ENCODE data around the gene JMJD8.

The JMJD8 gene

DNA sequence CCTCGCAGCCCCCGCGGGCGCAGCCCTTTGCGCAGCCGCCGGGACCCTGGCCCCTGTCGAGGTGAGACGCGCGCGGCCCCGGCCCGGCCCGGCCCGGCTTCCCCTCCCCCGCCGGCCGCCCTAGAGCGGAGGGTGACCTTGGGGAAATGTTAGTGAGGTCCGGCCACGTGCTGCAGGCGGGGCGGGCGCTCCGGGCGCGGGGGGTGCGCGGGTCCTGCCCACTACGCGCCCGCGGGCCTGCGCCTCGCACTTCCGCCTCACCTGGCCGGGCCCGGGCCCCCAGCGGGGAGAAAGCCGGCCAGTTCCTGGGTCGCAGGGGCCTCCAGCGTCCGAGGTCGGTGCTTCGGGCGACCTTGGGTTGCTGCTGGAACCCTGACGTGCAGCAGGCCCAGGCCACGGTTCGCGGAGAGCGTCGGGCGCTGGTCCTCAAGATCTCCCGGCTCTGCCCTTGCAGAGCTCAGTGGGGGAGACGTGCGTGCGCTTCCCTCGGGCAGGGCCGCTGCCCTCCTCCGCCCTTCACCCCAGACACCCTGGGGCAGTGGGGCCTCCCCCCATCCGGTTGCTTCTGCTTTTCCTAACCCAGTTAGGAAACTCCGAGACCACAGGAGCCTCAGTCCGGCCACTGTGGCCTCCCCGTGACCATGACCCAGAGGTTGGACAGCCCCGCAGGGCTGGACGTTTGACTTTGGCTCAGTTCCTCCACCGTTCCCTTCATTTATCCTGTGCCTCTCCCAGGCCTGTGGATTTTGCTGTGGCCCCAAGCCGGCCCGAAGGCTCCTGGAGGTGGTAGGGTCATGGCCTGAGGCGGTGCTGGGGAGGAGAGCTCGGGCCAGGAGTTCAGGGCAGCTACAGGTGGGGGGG lies 41.7 kb downstream of the JMJD8 start:
- DNase-seq (ENCODE audit: low read depth in 2 of 2, low spot score in 1 of 2): no peak

DNA sequence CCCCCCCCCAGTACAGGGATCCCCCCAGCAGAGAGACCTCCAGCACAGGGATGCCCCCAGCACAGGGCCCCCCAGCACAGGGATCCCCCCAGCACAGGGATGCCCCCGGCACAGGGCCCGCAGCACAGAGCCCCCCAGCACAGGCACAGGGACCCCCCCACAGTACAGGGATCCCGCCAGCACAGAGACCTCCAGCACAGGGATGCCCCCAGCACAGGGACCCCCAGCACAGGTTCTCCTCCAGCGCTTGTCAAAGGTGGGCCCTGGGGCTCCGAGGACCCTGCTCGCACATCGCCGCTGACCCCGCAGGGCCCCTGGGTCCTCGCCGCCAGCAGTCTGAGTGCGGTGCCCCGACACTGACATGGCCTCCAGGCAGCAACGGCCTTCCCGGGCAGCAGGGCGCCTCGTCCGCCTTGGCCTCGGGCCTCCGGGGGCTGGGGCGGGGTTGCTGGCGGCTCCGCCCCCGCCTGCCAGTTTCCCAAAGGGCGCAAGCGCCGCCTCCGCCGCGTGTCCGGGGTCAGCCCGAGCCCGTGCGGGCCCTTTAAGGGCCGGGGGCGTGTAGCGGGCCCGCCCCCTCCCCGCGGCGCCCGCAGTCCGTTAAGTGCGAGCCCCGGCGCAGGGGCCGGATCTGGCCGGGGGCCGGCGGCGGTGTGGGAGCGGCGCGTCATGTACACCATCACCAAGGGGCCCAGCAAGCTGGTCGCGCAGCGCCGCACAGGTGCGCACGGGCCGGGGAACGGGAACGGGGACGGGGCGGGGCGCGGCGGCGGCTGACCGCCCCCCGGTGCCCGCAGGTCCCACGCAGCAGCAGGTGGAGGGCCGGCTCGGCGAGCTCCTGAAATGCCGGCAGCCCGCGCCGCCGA lies 42.6 kb downstream of the JMJD8 start, which contains the start of gene MCRIP2:
MCRIP2 (plus strand) TSS at position 503 of the 863 bp plus-strand sequence; CDS start at position 667, 164 bp downstream.
- DNase-seq (ENCODE audit: low read depth in 2 of 2, low spot score in 1 of 2): peak in 1 of 2 donors; percentile 42

DNA sequence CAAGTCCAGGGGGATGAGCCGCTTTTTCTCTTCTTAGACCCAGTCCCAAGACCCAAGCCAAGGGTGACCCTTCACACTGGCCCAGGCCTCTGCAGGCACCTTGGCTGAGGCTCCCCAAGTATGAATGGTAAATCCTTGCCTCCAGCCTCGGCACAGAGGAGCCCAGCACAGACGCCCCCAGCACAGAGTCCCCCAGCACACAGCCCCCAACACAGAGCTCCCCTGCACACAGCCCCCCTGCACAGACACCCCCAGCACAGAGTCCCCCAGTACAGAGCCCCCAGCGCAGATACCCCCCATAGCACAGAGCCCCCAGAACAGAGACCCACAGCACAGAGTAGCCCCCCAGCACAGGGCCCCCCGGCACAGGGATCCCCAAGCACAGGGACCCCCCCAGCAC lies 43.5 kb downstream of the JMJD8 start:
- DNase-seq (ENCODE audit: low read depth in 2 of 2, low spot score in 1 of 2): no peak

- no peak for DNase-seq (ENCODE audit: low read depth in 2 of 2, low spot score in 1 of 2)
These were observed 45.3 kb downstream of the JMJD8 start for GRCh38 chr16:638836-639235.

GRCh38 chr16:638034-638543 lies 46.0 kb downstream of the JMJD8 start:
- DNase-seq (ENCODE audit: low read depth in 2 of 2, low spot score in 1 of 2): no peak

GRCh38 chr16:637081-638018 lies 46.8 kb downstream of the JMJD8 start:
- DNase-seq (ENCODE audit: low read depth in 2 of 2, low spot score in 1 of 2): peak; percentile 63 to 78

DNA sequence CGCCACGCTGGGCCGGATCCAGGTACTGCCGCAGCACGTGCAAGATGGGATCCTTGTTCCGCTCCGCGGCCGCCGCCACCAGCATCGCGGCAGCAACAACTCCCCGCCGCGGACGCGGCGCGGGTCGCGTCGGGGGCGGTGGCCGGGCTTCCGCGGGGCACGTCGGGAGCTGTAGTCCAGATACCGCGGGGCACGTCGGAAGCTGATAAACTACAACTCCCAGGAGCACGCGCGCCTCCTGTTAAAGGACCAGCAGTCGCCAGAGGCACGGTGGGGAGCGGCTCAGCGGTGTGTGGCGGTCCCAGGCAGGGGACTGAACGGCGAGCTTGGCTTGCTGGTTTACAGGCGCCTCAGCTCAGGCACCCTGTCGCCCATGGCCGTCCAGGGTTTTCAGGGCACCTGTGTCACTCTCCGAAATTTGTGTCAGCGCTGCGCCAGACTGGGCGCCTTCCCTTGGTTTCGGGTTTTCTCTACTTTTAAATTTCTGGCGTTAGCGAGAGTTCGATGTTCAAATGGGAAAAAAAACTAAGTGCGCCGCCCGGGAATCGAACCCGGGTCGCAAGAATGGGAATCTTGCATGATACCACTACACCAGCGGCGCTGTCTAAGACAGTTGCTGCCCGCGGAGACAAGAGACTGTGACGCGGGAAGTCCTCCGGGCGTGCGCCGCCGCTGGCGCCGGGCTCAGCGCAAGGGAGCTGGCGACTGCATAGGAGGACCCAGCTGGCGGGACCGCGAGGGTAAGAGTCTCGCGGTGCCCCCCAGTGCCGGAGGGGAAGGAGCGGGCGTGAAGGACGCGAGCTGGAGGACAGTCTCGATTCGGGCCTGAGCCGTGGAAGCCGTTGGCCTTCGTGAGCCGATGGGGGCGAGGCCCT lies 47.7 kb downstream of the JMJD8 start, which contains the start of gene METTL26:
METTL26 (minus strand) TSS at position 100 of the 875 bp plus-strand sequence; CDS start at position 85, 15 bp downstream.
- DNase-seq (ENCODE audit: low read depth in 2 of 2, low spot score in 1 of 2): peak; percentile 85 to 91

DNA sequence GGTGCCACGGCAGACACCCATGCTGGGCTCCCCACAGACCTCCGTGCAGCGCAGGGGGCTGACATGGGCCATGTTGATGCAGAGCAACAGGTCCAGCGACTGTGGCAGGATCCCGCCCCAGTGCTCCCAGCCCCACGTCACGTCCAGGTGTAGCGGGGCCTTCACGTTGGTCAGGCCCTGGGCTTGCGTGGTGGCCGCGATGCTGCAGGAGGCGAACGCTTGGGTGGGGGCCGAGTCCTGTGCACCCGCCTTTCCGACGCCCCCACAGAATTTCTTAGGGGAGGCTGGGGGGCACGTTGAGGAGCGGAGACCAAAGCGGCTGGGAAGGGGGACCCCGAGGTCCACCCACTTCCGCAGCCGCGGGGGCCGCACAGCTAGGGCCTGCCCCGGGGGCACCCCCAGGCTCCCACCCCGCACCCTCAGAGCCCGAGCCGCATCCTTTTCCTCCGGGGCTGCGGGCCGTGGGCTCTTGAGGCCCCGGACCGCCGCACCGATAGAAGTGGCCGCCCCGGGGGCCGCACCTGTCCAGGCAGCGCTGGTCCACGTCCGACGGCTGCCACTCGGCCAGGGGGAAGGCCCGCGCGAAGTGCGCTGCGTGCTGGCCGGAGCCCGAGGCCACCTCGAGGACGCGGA lies 48.4 kb downstream of the JMJD8 start:
- no peak for DNase-seq (ENCODE audit: low read depth in 2 of 2, low spot score in 1 of 2)

DNA sequence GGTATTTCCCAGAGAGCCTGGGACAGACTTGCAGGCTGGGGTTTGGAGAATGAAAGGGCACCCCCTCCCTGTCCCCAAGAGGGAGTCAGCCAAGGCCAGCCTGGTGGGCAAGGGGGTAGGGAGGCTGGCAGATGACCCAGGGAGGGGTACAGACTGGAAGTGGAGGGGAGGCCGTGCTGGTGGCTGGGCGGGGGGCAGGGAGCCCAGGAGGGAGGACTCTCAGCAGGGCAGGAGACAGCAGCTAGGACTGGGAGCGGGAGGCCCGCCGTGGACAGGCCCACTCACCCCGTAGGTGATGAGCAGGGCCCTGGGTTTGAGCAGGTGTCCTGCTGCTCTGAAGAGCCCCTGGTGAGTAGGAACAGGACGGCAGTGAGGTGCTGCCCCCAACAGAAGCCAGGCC lies 49.1 kb downstream of the JMJD8 start:
- DNase-seq (ENCODE audit: low read depth in 2 of 2, low spot score in 1 of 2): no peak

DNA sequence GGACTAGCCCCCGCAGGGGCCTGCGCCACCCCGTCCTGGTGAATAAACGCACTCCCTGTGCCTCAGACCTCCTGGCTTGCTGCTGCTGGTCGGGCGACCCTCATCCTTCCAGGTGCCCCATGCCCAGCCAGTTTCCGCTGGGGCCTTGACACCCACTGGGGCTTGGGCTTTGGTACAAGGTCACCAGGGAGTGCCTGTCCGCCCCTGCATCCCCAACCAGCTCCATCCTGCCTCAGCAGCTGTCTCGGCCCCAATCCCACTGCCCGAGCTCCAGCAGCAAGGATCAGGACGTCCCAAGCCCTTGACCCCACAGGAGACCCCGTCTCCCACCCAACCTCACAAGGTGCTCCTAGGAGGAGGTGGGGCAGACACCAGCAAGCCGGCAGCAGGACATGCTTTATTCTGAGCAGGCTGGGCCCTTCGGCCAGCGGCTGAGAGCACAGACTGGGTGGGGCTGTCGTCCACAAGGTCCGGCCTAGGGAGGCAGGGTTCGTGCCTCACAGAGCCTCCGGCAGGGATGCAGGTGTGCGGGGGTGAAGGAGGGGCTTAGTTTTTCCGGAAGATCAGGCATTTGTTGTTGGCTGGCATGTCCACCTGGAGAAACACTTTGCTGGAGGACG lies 50.0 kb downstream of the JMJD8 start:
- DNase-seq (ENCODE audit: low read depth in 2 of 2, low spot score in 1 of 2): no peak

- DNase-seq (ENCODE audit: low read depth in 2 of 2, low spot score in 1 of 2): no peak
These were observed 50.6 kb downstream of the JMJD8 start for GRCh38 chr16:633336-634050.

GRCh38 chr16:632486-633335 lies 51.4 kb downstream of the JMJD8 start:
- DNase-seq (ENCODE audit: low read depth in 2 of 2, low spot score in 1 of 2): no peak

DNA sequence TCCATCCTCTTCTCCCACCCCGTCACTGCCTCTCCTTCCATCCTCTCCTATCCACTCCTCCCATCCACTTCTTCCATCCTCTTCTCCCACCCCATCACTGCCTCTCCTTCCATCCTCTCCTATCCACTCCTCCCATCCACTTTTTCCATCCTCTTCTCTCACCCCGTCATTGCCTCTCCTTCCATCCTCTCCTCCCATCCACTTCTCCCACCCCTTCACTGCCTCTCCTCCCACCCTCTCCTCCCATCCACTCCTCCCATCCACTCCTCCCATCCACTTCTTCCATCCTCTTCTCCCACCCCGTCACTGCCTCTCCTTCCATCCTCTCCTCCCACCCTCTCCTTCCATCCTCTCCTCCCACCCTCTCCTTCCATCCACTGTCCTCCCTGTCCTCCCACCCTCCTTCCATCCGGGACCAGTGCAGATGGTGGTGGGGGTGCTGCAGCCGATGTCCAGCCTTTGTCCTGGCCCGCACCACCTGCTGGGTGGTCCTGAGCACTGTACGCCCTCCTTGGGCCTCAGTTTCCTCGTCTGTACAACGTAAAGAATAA lies 52.3 kb downstream of the JMJD8 start:
- no peak for DNase-seq (ENCODE audit: low read depth in 2 of 2, low spot score in 1 of 2)
